Pulmonary artery endothelial cell (primary cell): ENCODE results near the gene CREB5. TPM values are rescaled to one million over a fixed set of nuclear protein-coding genes. Genes with fewer than 3 reads are reported as not detected.

Experiments used
- DNase-seq: peaks from one replicate; pipeline ENCODE4 v3.0.0-alpha.2; 2011; ENCODE audit warnings: low read depth, low spot score
- total RNA-seq: library from RNA; depleted of rRNA; stranded (reverse); fragments of >200 nt; gene quantifications from 2 replicates; pipeline ENCODE4 v1.2.3, GENCODE V29; 2014

CREB5 gene
- total RNA-seq, 1 donor from 2014 or later: 2.8 TPM

DNA sequence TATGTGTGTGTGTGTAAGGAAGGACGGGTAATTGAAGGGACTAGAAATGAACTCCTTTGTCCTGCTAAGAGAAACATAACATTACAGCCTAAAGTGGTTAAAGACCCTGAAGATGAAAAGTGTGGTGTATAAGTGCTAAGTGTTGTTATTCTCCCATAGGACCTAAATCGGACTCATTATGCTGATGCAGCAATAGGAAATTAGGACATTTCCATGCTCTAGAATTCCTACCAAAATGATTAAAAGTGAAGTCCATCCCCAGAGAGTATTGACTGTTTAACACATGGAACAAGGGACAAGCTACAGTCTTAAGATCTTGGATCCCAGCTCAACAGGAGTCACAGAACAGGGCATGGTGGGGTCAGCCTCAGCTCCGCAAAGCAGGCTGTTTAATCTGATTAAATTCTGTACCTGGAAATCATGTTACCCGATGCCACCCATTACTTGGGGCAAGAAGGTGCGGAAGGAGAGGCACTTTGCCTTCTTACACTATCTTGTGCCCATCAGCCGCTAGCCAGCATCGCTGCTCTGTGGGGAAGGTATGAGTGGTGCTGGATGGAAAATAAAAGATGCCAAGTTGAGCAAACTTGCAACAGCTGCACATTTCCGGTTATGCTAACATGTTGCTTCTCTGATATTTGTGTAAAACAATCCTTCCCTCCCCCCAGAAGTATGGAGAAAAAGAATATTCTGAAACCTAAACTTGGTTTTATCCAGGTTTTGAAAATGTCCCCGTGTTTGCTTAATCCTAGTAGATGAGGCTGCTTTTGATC, 100.5 kb downstream of the CREB5 start:
- DNase-seq: no peak

DNA sequence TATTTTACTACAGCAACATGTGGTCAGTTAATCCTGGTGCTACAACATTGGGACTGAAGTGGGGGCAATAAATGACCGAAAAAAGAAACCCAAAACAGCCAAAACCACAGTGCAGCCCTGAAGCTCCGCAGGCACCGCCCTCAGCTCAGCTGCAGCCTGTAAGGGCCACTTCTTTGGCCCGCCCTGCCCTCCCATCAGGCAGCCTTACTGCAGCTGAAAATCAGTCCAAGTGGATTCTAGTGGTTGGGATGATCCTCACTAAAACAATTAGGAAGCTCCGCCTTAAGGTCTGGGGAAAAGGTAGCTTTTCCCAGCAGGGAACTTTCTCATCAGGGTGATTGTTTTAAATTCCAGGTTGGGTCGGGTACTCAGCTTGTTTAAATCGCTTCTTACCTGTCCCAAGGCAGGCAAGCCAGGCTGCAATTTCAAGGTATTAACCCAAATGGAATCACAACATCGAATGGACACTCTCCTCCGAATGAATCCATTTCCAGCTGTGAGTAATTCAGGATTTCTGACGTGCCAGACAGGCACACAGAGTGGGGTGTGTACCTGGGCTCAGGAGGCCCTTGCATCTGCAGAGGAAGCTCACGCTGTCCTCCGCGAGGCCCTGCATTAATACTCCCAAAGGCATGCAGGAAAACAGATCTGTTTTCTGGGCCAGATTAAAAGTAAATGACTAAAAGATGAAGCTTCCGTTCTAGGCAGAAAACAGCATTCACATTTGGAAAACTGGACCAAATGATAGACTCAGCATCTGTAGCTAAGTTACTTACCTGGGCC, 104.3 kb downstream of the CREB5 start:
- no peak for DNase-seq

DNA sequence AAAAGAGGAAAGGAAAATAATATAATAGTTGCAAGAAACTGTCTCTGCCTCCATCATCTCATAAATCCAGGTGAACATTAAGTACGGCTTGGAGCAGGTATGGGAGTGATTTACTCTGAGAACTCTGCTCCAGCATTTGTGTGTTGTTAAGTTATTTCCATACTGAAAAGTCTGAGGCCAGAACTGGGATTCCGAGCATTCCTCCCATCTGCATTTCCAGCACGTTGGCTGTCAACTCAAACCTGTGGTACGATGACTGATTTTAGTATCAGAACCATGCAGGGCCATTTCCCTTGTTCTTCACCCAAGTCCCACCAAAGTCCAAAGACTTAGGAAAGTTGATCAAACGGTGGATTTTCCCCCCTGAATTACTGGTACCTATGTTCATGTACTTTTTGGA, 104.9 kb downstream of the CREB5 start:
- no peak for DNase-seq

DNA sequence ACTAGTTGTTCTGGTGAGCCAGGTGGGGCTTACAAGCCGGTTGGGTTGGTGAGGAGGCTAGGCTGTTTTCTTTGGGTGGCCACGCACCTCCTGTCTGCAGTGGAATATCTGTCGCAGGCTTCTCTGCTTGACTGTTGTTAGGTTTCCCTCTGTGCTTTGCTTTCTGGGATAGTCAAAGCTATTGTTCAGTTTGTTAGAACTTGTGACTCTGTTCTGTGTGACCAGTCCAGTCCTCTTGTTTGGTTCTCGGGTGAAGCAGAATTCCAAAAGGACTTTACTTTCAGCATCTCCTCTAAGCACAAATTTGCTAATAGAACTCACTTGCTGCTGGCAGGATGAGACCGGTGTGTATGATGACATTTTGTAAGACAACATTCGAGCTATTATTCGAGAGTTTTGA, 105.3 kb downstream of the CREB5 start:
- DNase-seq: no peak

DNA sequence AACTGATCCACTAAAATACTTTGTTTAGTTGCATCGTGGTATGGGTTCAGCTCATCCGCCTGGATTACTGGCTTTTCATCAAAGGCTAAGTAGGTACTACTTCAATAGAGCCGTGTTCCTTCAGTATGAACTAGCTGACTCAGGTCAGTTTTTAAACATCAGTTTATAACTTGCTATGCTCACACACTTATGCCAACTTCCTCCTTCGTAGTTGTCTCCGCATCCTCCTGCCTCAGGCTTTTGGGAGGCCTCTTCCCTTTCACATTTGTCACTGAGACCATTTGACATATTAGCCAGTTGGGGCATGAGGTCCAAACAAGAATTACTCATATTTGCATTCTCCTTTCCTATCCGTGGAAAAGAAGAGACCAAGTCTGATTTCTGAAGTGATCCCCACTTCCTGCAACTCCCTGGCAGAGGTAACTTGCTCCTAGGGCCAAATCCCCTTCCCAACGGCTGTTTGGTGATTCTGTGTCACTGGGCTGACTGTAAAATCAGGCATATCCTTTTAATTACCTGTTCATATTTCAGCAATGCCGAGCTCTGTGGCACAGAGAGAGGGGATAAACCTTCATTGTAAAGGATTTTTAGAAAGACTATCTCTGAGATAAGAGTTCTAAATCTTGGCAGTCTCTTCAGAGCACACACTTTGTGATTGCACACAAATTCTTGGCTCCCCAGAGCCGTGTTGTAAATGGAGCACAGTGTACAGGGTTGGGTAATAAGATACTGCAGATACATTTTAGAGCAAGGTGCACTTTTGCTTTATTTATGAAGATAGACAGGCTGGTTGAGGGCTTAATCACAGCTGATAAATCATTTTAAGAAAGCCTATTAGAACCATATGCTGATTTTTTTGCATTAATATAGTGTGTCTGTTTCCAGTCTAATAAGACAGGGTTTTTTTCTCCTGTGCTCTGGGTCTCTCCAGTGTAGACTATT, 108.0 kb downstream of the CREB5 start:
- no peak for DNase-seq

DNA sequence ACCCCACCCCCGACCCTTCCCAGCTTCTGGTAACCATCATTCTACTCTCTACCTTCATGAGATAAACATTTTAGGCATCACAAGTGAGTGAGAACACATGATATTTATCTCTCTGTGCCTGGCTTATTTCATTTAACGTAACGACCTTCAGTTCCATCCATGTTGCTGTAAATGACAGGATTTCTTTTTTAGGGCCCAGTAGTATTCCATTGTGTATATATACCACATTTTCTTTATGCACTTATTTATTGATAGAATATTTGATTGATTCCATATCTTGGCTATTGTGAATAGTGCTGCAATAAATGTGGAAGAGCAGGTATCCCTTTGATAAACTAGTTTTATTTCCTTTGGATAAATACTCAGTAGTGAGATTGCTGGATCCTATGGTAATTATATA, 112.7 kb downstream of the CREB5 start:
- no peak for DNase-seq

DNA sequence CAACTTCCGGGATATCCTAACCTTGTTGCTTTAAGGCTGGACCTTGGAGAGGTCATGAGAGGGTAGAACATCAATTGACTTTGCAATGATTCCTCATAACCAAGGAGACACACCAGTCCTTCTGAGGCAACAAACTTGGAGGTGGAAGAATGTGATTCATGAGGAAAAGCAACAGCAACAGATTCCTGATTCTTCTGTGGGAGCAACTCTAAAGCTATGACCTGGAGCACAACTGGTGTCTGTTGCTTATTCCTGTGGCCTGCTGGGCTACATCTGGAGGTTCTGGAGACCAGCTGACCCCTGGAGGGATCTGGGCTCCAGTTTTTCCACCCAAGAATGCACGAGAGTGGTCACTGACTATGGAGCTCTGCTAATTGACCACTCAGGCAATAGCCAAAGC, 116.6 kb downstream of the CREB5 start:
- no peak for DNase-seq

DNA sequence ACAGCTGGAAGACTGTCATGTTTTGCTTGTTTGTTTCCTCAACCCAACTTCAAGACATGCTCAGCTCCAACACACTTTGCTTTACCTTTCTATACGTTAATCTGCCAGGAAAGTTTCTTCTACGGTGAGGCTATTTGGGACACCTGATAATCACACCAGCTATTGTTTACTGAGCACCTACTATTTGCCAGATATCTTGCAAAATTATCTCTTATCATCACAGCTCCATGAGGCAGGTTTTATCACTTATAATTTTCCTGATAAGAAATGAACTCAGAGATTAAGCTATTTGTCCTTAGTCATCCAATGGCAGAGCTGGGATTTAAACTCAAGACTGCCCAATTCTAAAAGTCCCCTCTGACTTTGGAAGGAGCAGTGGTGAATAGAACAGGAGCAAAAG, 117.4 kb downstream of the CREB5 start:
- no peak for DNase-seq

DNA sequence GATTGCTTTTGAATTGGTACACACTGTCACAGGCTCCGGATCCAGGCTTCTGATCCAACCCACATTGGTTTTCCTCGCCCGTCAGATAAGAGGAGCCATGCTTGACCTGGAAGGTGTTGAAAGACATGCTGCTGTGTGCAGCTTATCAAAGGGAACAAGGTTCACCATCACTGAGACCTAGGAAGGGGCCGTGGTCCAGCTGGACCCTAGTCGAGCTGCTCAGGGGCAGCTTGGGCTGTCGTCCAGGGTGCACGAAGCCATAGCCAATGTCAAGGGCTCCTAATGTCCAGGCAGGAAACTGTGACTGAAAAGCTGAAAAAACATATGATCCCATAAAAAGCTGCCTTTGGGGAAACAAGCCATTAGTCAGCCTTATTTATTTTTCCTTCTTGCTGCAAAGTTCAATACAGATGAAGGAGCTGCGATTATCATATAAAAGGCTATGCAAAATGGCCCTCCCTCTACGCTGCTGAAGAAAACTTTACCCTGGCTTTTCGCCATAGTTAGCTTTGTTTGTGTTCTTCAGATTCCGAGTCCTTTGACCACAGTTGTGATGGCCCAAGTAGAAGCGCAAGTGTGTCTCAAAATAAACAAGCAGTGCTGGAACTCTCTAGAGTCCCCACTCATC, 118.0 kb downstream of the CREB5 start:
- peak; percentile 51 for DNase-seq

DNA sequence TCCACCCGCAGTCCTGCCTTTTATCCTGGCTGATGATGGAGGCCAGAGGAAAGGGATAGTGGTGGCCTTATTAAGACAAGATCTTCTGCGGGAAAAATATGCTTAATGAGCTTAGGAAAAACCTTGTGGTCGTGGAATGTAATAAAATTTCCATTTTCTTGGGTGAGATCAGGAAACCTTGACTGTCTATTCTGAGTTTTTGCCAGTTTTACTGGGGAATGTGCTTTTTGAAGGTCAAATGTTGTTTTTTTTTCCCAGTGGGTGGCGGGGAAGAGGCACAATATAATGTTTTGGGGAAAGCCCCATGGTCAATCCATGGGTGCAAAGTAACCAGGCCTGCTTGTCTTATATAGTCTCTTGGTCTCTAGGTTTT, 118.5 kb downstream of the CREB5 start:
- no peak for DNase-seq

DNA sequence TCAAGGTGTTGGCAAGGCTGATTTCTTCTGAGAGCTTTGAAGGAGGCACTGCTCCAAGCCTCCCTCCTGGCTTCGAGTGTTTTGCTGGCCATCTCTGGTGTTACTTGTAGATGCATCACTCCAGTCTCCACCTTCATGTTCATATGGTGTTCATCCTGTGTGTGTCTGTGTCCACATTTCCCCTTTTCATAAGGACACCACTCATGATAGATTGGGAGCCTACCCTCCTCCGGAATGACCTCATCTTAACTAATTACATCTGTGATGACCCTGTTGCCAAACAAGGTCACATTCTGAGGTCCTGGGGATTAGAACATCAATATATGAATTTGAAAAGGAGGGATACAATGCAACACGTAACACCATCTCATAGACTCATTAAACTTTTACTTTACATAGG, 119.0 kb downstream of the CREB5 start:
- no peak for DNase-seq

DNA sequence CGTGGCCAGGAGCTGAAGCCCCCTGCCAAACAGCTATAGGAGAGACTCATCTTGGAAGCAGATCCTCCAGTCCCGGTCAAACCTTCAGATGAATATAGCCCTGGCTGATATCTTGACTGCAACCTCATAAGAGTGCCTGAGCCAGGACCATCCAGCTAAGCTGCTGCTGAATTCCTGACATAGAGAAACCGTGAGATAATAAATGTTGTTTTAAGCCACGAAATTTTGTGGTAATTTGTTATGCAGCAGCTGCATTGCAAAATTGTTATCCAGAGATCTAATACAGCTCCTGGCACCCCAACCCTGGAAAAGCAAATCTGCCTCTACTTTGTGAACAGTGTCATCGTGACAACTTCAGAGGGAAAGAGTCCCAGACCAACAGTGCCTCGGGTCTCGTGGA, 119.9 kb downstream of the CREB5 start:
- no peak for DNase-seq

DNA sequence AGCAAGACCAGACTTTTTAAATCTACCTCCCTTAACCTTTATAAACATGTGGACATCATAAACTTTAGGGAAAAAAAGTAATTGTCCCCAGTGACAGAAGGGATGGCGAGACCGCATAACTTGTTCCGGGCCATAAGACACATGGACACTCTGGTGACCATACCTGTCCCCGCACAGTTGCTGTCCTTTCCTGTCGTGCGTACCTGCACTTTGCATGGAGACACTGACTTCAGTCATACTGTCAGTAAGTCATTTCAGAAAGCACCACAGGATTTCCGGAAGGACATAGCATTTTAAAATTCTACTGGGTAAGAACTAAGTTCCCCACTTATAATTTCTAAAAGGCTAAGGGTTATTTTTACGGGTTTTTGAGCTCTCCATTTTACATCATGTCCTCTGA, 120.9 kb downstream of the CREB5 start:
- DNase-seq: no peak

DNA sequence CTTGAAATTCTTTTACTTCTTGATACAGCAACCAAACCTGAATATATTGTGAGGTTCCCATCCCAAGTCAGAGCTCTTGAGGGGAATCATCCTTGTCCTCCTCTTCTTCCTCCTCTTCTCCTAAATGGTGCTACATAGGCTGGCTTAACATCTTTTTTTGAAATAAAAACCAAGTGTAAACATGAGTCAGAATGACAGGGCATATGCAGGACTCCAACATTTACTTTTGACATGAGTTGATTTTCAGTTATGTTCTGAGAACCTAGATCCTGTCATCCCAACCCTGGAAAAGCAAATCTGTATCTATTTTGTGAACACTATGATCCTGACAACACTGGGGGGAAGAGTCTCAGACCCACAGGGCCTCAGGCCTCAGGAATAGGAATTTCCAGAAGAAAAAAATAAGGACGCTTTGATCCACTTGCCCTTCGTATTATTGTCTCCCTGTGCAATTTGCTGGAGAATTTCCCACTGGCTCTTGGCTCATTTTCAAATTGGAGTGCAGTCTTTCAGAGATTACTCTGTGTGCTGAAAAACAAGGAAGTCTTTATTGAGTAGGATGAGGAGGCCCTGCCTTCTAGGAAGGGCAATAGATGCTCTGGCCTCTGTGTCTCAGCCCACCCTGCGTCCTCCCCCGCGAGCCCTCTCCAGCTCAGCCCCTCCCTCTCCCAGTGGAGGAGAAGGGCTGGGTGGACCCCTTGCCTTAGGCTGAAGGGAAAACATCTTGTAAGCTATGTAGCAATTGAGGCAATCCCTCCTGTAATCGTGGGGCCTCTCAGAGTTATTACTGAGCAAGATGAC, 121.6 kb downstream of the CREB5 start:
- DNase-seq: no peak

DNA sequence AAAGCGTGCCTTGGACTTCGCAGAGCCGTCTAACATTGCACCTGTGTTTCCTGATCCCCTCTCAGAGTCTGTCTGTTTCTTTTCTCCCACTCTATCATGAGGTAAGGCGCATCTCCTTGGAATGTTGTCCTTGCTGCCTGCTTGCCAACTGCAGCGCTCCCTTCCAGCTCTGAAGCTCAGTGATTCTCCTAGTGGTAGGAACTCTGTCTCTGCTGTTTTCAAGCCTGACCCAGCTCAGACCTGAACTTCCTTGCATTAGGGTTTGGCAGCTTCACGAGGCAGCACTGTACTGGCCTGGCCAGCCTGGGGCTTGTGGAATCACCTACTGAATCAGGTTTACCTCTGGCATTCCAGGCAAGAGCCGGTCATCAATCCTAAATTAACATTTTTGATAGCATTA, 123.9 kb downstream of the CREB5 start:
- DNase-seq: no peak

DNA sequence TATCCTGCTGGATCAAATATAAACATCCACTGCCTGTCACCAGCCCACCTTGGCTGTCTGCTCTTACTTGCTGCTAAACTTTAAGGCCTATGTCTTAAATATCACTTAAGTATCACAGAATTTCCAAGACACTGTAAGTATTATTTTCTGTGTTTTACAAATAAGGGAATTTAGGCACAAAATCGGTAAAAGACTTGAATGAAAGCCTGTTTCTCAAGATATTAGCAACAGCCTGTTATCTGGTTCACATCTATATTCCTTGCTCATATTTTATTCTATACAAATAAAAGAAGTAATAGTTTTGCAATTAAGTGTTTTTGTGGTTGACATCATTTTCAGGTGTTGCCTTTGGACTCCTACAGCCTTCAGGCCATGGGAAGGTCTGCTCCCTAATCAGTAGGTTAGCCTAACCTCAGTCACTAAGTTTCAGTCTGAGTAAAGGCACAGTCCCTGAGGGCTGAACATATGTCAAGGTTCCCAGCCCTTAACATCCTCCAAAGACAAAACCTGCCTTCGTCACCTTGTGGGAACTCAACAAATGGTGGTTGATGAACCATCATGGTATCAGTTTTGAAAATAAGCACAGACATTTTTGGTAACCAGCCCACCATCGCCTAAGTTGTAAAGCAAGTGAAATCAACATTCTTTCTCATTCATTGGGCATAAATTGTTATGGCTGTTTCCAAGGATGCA, 127.1 kb downstream of the CREB5 start:
- DNase-seq: no peak

DNA sequence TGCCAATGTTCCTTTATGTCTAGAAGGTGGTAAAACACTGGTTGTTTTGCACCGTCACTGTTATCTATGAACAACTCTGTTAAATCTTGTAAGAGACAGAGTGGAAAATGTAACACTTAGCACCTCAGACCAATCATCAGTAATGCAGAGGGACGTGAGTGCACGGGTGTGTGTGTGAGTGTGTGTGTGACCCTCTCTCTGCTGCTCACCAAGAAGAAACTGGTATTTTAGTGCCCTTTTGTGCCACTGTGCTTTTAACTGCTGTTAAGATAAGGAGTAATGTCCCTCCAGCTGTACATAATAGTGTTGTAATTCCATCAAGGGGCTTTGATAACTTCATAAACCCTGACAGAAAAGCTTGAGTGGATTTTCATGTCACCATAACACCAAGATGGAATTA, 130.1 kb downstream of the CREB5 start:
- DNase-seq: no peak

DNA sequence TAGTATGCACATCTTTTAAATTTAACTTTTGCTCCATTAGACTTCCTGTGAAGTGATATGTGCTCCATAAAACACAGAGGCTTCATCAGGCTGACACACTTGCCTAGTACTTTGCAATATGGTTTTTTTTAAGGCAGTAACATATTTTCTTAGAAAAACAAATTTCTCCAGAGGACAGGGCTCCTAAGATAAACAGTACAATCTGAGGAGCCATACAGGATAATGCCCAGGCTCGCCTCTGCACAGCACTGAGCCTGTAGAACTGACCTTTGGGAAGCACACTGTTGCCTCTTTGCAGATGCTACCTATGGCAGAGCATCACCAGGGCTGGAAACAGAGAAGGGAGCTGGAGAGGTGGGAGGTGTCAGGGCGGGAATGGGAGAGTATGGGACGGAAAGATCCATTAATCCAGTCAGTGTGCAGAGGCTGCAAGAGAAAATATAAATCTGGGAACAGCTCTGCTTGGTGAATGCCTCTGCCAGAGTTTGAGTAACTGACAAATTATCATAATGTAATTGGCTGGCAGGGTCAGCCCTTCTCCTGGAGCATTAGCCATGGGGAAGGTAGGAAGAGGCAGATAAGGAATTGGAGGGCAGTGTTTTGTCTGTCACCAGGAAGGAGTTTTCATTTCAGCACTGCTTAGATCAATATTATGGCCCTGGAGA, 132.3 kb downstream of the CREB5 start:
- DNase-seq: no peak

DNA sequence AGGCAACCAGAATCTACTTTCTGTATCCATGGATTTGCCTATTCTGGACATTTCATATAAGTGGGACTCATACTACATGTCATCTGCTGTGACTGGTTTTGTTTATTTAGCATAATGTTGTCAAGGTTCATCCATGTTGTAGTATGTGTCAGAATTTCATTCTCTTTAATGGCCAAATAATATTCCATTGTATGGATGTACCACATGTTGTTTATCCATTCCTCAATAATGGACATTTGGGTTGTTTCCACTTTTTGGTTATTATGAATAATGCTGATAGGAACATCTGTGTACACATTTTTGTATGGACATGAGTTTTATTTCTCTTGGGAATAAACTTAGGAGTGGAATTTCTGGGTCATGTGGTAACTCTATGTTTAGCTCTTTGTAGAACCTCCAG, 133.7 kb downstream of the CREB5 start:
- DNase-seq: no peak

DNA sequence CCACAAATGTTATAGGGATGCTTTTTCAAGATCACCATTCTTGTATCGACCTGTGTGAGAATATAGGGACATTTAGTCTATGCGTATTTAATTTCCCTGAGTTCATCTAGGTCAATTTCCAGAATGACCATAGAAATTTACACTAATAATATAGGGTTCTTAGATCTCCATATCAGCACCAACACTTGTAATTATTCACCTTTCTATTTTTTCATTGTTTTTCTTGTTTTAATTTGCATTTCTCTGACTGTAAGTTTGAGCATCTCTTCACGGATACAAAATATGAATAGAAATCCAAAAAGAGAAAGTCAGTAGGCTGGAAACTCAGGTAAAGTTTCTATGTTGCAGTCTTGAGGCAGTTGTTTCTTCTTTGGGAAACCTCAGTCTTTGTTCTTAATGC, 134.8 kb downstream of the CREB5 start:
- no peak for DNase-seq
